Testis (tissue), 3 donors: Measurements from ENCODE around the gene BRMS1. TPM values are rescaled to one million over a fixed set of nuclear protein-coding genes. Genes with fewer than 3 reads are reported as not detected.

Experiments used
- DNase-seq: peaks from one replicate; pipeline ENCODE4 v3.0.0-alpha.2; 2019
- H3K27ac ChIP-seq, 2 donors: fragments of 200-600 bp; sonication (generic); one replicate each; pipeline ENCODE4 v1.5.1; 2019
- H3K27me3 ChIP-seq: fragments of 200-600 bp; sonication (generic); one replicate; pipeline ENCODE4 v1.5.1; 2019
- H3K36me3 ChIP-seq: fragments of 200-600 bp; sonication (generic); one replicate; pipeline ENCODE4 v1.5.1; 2017; ENCODE audit warnings: low read depth; ENCODE audit errors: missing control alignments
- H3K4me1 ChIP-seq: fragments of 200-600 bp; sonication (generic); one replicate; pipeline ENCODE4 v1.5.1; 2019
- H3K4me3 ChIP-seq, 2 donors: fragments of 200-600 bp; sonication (generic); one replicate each; pipeline ENCODE4 v1.5.1; 2017 to 2019
- H3K9me3 ChIP-seq: fragments of 200-600 bp; sonication (generic); one replicate; pipeline ENCODE4 v1.5.1; 2017
- CTCF ChIP-seq, 3 experiments: fragments of 450-650 bp in 2 of 3; fragments of 200-600 bp in 1 of 3; sonication (generic) in 1 of 3; IDR thresholded peaks; one replicate each; pipeline ENCODE4 v1.5.1; 2016 to 2019; ENCODE audit warnings: antibody characterized with exemption in 3 of 3, mild to moderate bottlenecking in 2 of 3, moderate library complexity in 1 of 3
- POLR2A ChIP-seq: fragments of 450-650 bp; IDR thresholded peaks from one replicate; pipeline ENCODE4 v1.6.1; 2017; ENCODE audit warnings: antibody characterized with exemption, mild to moderate bottlenecking, moderate library complexity
- WGBS, 2 donors: methylation state at CpG; one replicate each; pipeline ENCODE4 v1.1.5; 2018; 5-methylcytosine and 5-hydroxymethylcytosine counted together
- intact Hi-C: fragments of 100-400 bp; cut with DNase I; formaldehyde crosslinking; loops from one replicate; pipeline ENCODE4 v1.15.1; 2023; ENCODE audit warnings: low total_unique reads
- polyA plus RNA-seq: library from polyadenylated mRNA; stranded (reverse); fragments of 350-450 nt; fragmentation: Illumina TruSeq; extraction: RNeasy Lipid Tissue Mini Kit (QIAGEN cat#74804); gene quantifications from one replicate; pipeline ENCODE4 v1.2.3, GENCODE V29; 2014; ENCODE audit warnings: low read depth, low replicate concordance; ENCODE audit not compliant: insufficient read depth
- small RNA-seq, 2 donors: library from RNA; depleted of rRNA; stranded (forward); fragments of <200 nt; gene quantifications; one replicate each; pipeline ENCODE3, GENCODE V24; 2016
- total RNA-seq, 2 donors: library from RNA; depleted of rRNA; stranded (reverse); fragments of >200 nt; gene quantifications; one replicate each; pipeline ENCODE4 v1.2.3, GENCODE V29; 2016

BRMS1 gene
- total and polyA plus RNA-seq, 3 donors from 2014 or later = 55.5 to 67.5 (median 59.4) TPM

- Histone ChIP-seq H3K4me1 (peaks cover 22% of the 10 kb centered on the region), H3K27ac (peak within 1 kb of the TSS; percentile 89 to 94), H3K36me3 (no peaks in the 10 kb centered on the region), H3K27me3 (no peaks in the 10 kb centered on the region), H3K9me3 (no peaks in the 10 kb centered on the region), H3K4me3 (peak within 1 kb of the TSS; percentile 73 to 94)
- intact Hi-C loops = no loop called here
- peak; percentile 99 for DNase-seq
- 0 to 1% methylated on average over 40 to 87 of the region's 87 CpGs for WGBS, 2 donors
- TF ChIP-seq POLR2A (peak; percentile 80), CTCF (IDR thresholded peaks at IDR 0.05) (peak in 1 of 3 experiments; percentile 1)
These were observed 56.0 kb downstream of the BRMS1 start, which contains the start of gene YIF1A for GRCh38 chr11:66288671-66289547. TSS of gene YIF1A (minus strand) at chr11:66289143. CDS start at chr11:66288985, 158 bp downstream.

DNA sequence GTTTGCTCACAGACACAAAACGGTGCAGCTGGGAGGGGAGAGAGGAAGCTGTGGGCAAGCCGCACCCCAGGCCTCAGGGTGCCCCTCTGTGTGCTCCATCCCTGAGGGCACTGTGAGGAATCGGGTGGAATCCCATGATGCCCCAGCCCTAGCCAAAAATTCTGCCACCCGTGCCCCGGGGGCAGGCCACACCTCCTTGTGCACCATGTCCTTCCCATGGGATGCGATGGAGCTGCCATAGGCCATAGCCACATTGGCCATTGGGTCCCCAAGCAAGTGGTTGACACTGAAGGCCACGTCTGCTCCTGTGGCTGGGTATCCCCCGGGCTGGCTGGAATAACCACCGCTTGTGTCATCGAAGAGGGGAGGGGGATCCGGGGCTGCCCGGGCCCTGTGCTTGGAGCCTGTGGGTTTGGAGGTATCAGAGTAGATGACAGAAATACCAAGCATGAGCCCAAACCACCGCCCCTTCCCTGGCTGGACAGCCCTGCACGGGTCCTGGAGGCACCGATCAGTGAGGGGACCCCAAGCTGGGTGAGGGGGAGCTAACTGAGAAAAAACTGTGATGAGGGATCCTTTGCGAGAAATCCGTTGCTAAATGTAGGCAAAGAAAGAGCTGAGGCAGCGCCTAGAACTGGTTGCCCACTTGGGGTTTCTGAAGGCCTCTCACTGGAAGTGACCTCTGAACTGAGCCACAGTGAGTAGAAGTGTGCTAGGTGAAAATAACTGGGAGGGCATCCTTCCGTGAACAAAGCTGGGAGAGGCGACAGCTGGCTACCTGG is 56.8 kb downstream of the BRMS1 start:
- intact Hi-C loops = no loop called here
- 23 to 25% methylated on average over 14 to 20 of the region's 20 CpGs for WGBS, 2 donors
- peaks cover 22% of the 10 kb centered on the region for H3K4me1 ChIP-seq

More for the DNA sequence above, 56.8 kb downstream of the BRMS1 start:
- no peak for DNase-seq
- Histone ChIP-seq H3K27me3 (no peaks in the 10 kb centered on the region), H3K9me3 (no peaks in the 10 kb centered on the region), H3K36me3 (no peaks in the 10 kb centered on the region), H3K4me3 (peak overlapping the region; percentile 73 to 94), H3K27ac (peak overlapping the region; percentile 89 to 94)
- no peak for TF ChIP-seq CTCF (IDR thresholded peaks at IDR 0.05)
- no peak for TF ChIP-seq POLR2A

Small RNA genes lying within 50 kb of the gene (small RNA-seq; reads per million reads assigned to genes)
- 0 reads per million in 2 donors for gene RF00017
- 0 reads per million in 2 donors for gene RNU1-84P

Other genes starting within 250 kb of the BRMS1 start
- 10 to 100 TPM; 45.9 to 53.5 TPM for gene KLC2, start 87.4 kb downstream of the BRMS1 start, total RNA-seq
- gene KLC2, start 87.4 kb downstream of the BRMS1 start, polyA plus RNA-seq = 51.7 TPM
- 100 to 1,000 TPM in 1 of 2 donors, 10 to 100 TPM in 1; 63.2 to 107 TPM for gene RAB1B, start 76.5 kb downstream of the BRMS1 start, total RNA-seq
- gene RAB1B, start 76.5 kb downstream of the BRMS1 start, polyA plus RNA-seq = 180 TPM
- gene CNIH2, start 66.9 kb downstream of the BRMS1 start, total RNA-seq = 1 to 10 TPM; 4.0 to 7.4 TPM
- 17.3 TPM for gene CNIH2, start 66.9 kb downstream of the BRMS1 start, polyA plus RNA-seq
- gene YIF1A, start 56.0 kb downstream of the BRMS1 start, total RNA-seq = 10 to 100 TPM; 60.5 to 94.1 TPM
- gene YIF1A, start 56.0 kb downstream of the BRMS1 start, polyA plus RNA-seq = 82.6 TPM
- 1 to 10 TPM; 1.4 to 1.7 TPM for gene TMEM151A, start 53.2 kb downstream of the BRMS1 start, total RNA-seq
- gene TMEM151A, start 53.2 kb downstream of the BRMS1 start, polyA plus RNA-seq = 0.90 TPM
- 1 to 10 TPM; 3.9 to 6.4 TPM for gene CD248, start 28.1 kb downstream of the BRMS1 start, total RNA-seq
- gene CD248, start 28.1 kb downstream of the BRMS1 start, polyA plus RNA-seq = 35.5 TPM
- gene RIN1, start 8.7 kb downstream of the BRMS1 start, total RNA-seq = 1 to 10 TPM; 8.2 to 8.5 TPM
- 4.7 TPM for gene RIN1, start 8.7 kb downstream of the BRMS1 start, polyA plus RNA-seq
- gene B4GAT1, start 2.5 kb upstream of the BRMS1 start, total RNA-seq = 10 to 100 TPM; 28.2 to 45.1 TPM
- gene B4GAT1, start 2.5 kb upstream of the BRMS1 start, polyA plus RNA-seq = 23.2 TPM
- 1 to 10 TPM; 1.6 to 3.1 TPM for gene SLC29A2, start 26.7 kb upstream of the BRMS1 start, total RNA-seq
- 1.2 TPM for gene SLC29A2, start 26.7 kb upstream of the BRMS1 start, polyA plus RNA-seq
- gene NPAS4, start 75.9 kb upstream of the BRMS1 start, total RNA-seq = 1 to 10 TPM in 1 of 2 donors, under 1 TPM in 1; 0.50 to 1.4 TPM
- gene NPAS4, start 75.9 kb upstream of the BRMS1 start, polyA plus RNA-seq = 0.09 TPM
- 10 to 100 TPM; 21.2 to 23.7 TPM for gene MRPL11, start 93.7 kb upstream of the BRMS1 start, total RNA-seq
- gene MRPL11, start 93.7 kb upstream of the BRMS1 start, polyA plus RNA-seq = 50.0 TPM
- 10 to 100 TPM; 13.0 to 17.7 TPM for gene PELI3, start 121.8 kb upstream of the BRMS1 start, total RNA-seq
- 10.2 TPM for gene PELI3, start 121.8 kb upstream of the BRMS1 start, polyA plus RNA-seq
- 10 to 100 TPM; 29.3 to 31.0 TPM for gene DPP3, start 135.3 kb upstream of the BRMS1 start, total RNA-seq
- 24.8 TPM for gene DPP3, start 135.3 kb upstream of the BRMS1 start, polyA plus RNA-seq
- gene BBS1, start 165.5 kb upstream of the BRMS1 start, total RNA-seq = 10 to 100 TPM; 86.1 to 89.3 TPM
- 42.9 TPM for gene BBS1, start 165.5 kb upstream of the BRMS1 start, polyA plus RNA-seq
- gene ZDHHC24, start 200.9 kb upstream of the BRMS1 start, total RNA-seq = 10 to 100 TPM; 20.7 to 23.3 TPM
- 9.2 TPM for gene ZDHHC24, start 200.9 kb upstream of the BRMS1 start, polyA plus RNA-seq
- 1 to 10 TPM; 1.7 to 4.0 TPM for gene ACTN3, start 201.8 kb upstream of the BRMS1 start, total RNA-seq
- gene ACTN3, start 201.8 kb upstream of the BRMS1 start, polyA plus RNA-seq = 6.8 TPM
- 100 to 1,000 TPM; 125 to 164 TPM for gene CTSF, start 223.5 kb upstream of the BRMS1 start, total RNA-seq
- 242 TPM for gene CTSF, start 223.5 kb upstream of the BRMS1 start, polyA plus RNA-seq
- 10 to 100 TPM; 14.4 to 26.3 TPM for gene CCDC87, start 248.0 kb upstream of the BRMS1 start, total RNA-seq
- gene CCDC87, start 248.0 kb upstream of the BRMS1 start, polyA plus RNA-seq = 37.2 TPM
- 10 to 100 TPM; 70.7 to 83.2 TPM for gene CCS, start 248.1 kb upstream of the BRMS1 start, total RNA-seq
- 67.5 TPM for gene CCS, start 248.1 kb upstream of the BRMS1 start, polyA plus RNA-seq